H1 (cell line): ENCODE measurements around the gene ADGRL3. TPM values are rescaled to one million over a fixed set of nuclear protein-coding genes. Genes with fewer than 3 reads are reported as not detected.

Experiments used
- CTCF ChIA-PET: fragments of 300-600 bp; sonication (Branson Sonifier 250); formaldehyde crosslinking; loops from one replicate; lab custom pipeline; 2021; ENCODE audit not compliant: partially characterized antibody; lab: Charles Lee
- POLR2A ChIA-PET: fragments of 300-600 bp; sonication (Branson Sonifier 250); formaldehyde crosslinking; loops from one replicate; lab custom pipeline; 2021; ENCODE audit warnings: inconsistent platforms; ENCODE audit not compliant: partially characterized antibody; lab: Charles Lee
- DNase-seq, 2 experiments: peaks; one replicate each; pipeline versions ENCODE4 v3.0.0 to v3.0.0-alpha.2; 2010 to 2022; ENCODE audit warnings: low spot score in 2 of 2, low read depth in 1 of 2, mixed read lengths in 1 of 2
- FAIRE-seq: peaks from 2 replicates; lab custom pipeline; 2011; peaks lifted over from hg19 to GRCh38; lab: Jason Lieb, UNC
- H2AFZ ChIP-seq: 2 replicates; pipeline ENCODE4 v1.8.1; 2012; ENCODE audit warnings: low read length, inconsistent platforms
- H2AK5ac ChIP-seq: 2 replicates; pipeline ENCODE4 v1.6.1; 2013; ENCODE audit warnings: low read depth, low read length
- H2BK120ac ChIP-seq: replicated peaks from 2 replicates; pipeline ENCODE3; 2013; ENCODE audit warnings: low read depth, low read length, inconsistent platforms
- H2BK12ac ChIP-seq: 2 replicates; pipeline ENCODE4 v1.6.1; 2013; ENCODE audit warnings: low read depth, low read length
- H2BK15ac ChIP-seq: 2 replicates; pipeline ENCODE4 v1.6.1; 2013; ENCODE audit warnings: low read length
- H2BK20ac ChIP-seq: 2 replicates; pipeline ENCODE4 v1.6.1; 2013; ENCODE audit warnings: low read length
- H2BK5ac ChIP-seq: 2 replicates; pipeline ENCODE4 v1.6.1; 2013; ENCODE audit warnings: low read depth, low read length
- H3K14ac ChIP-seq: 2 replicates; pipeline ENCODE4 v1.6.1; 2013; ENCODE audit warnings: inconsistent platforms; ENCODE audit not compliant: insufficient read length
- H3K18ac ChIP-seq: 2 replicates; pipeline ENCODE4 v1.6.1; 2013; ENCODE audit warnings: low read length; ENCODE audit errors: extremely low read depth
- H3K23ac ChIP-seq: 2 replicates; pipeline ENCODE4 v1.6.1; 2013; ENCODE audit warnings: inconsistent platforms; ENCODE audit not compliant: insufficient read length
- H3K23me2 ChIP-seq: 2 replicates; pipeline ENCODE4 v1.6.1; 2013; ENCODE audit warnings: low read depth, low read length
- H3K27ac ChIP-seq: 2 replicates; pipeline ENCODE4 v1.6.1; 2011; ENCODE audit warnings: low read depth, low read length, inconsistent platforms
- H3K27me3 ChIP-seq, 4 experiments: replicated peaks in 1 of 4; 1 replicate in 1 of 4; 2 replicates in 3 of 4; pipeline versions ENCODE4 v1.6.1 to v1.8.1; 2011 to 2013; ENCODE audit warnings: low read length in 3 of 4, mild to moderate bottlenecking in 3 of 4, inconsistent platforms in 2 of 4, mixed read lengths in 2 of 4, moderate library complexity in 1 of 4; ENCODE audit not compliant: control insufficient read depth in 3 of 4, insufficient read depth in 3 of 4; ENCODE audit errors: extremely low read depth in 1 of 4
- H3K36me3 ChIP-seq, 4 experiments: 2 replicates each; pipeline versions ENCODE4 v1.6.1 to v1.8.1; 2011 to 2013; ENCODE audit warnings: mild to moderate bottlenecking in 4 of 4, low read length in 3 of 4, moderate library complexity in 2 of 4, control low read depth in 1 of 4, inconsistent platforms in 1 of 4; ENCODE audit not compliant: insufficient read depth in 4 of 4, control insufficient read depth in 2 of 4
- H3K4ac ChIP-seq: replicated peaks from 2 replicates; pipeline ENCODE3; 2013; ENCODE audit warnings: low read length, low read depth, mixed read lengths, inconsistent platforms; ENCODE audit not compliant: insufficient read length
- H3K4me1 ChIP-seq, 4 experiments: replicated peaks in 1 of 4; 1 replicate in 1 of 4; 2 replicates in 3 of 4; pipeline versions ENCODE4 v1.6.1 to v1.8.1; 2011 to 2013; ENCODE audit warnings: low read length in 3 of 4, inconsistent platforms in 2 of 4, mixed read lengths in 1 of 4; ENCODE audit not compliant: insufficient read depth in 4 of 4, control insufficient read depth in 3 of 4
- H3K4me2 ChIP-seq, 2 experiments: 2 replicates each; pipeline versions ENCODE4 v1.6.1 to v1.8.1; 2011 to 2013; ENCODE audit warnings: low read depth in 2 of 2, low read length in 2 of 2, control low read depth in 1 of 2, inconsistent platforms in 1 of 2, mild to moderate bottlenecking in 1 of 2; ENCODE audit not compliant: insufficient read depth in 1 of 2
- H3K4me3 ChIP-seq, 4 experiments: fragments of 200-600, 300-600 bp in 1 of 4; sonication (generic), shearing (Covaris generic), sonication (Bioruptor Twin) in 1 of 4; 2 replicates each; pipeline versions ENCODE4 v1.5.1 to v1.8.1; 2011 to 2016; ENCODE audit warnings: low read length in 4 of 4, low read depth in 3 of 4, control low read depth in 2 of 4, inconsistent platforms in 2 of 4, mild to moderate bottlenecking in 2 of 4, mixed read lengths in 1 of 4, moderate library complexity in 1 of 4; ENCODE audit not compliant: insufficient read depth in 2 of 4; ENCODE audit errors: extremely low read depth in 1 of 4
- H3K56ac ChIP-seq: replicated peaks from 2 replicates; pipeline ENCODE3; 2013; ENCODE audit warnings: low read depth, mild to moderate bottlenecking, mixed read lengths, low read length, inconsistent platforms; ENCODE audit not compliant: insufficient read length
- H3K79me1 ChIP-seq: 2 replicates; pipeline ENCODE4 v1.6.1; 2013; ENCODE audit warnings: low read depth, low read length, control low read depth
- H3K79me2 ChIP-seq, 2 experiments: 2 replicates each; pipeline versions ENCODE4 v1.6.1 to v1.8.1; 2012 to 2013; ENCODE audit warnings: low read length in 2 of 2, mild to moderate bottlenecking in 2 of 2, inconsistent platforms in 1 of 2; ENCODE audit not compliant: insufficient read depth in 2 of 2, control insufficient read depth in 1 of 2
- H3K9ac ChIP-seq, 4 experiments: replicated peaks in 1 of 4; 1 replicate in 1 of 4; 2 replicates in 3 of 4; pipeline versions ENCODE4 v1.6.1 to v1.8.1; 2011 to 2013; ENCODE audit warnings: low read depth in 3 of 4, low read length in 3 of 4, control low read depth in 2 of 4, mild to moderate bottlenecking in 2 of 4, moderate library complexity in 2 of 4, inconsistent platforms in 1 of 4; ENCODE audit errors: extremely low read depth in 1 of 4
- H3K9me3 ChIP-seq, 2 experiments: 2 replicates each; pipeline versions ENCODE4 v1.6.1 to v1.8.1; 2012 to 2013; ENCODE audit warnings: mild to moderate bottlenecking in 2 of 2, moderate library complexity in 2 of 2, control low read depth in 1 of 2, inconsistent platforms in 1 of 2, low read depth in 1 of 2, low read length in 1 of 2, mixed read lengths in 1 of 2; ENCODE audit not compliant: insufficient read depth in 2 of 2
- H4K20me1 ChIP-seq, 2 experiments: replicated peaks in 1 of 2; 2 replicates each; pipeline versions ENCODE3 to v1.8.1; 2011 to 2013; ENCODE audit warnings: inconsistent platforms in 2 of 2, low read length in 2 of 2, mild to moderate bottlenecking in 1 of 2; ENCODE audit not compliant: insufficient read depth in 2 of 2, control insufficient read depth in 1 of 2
- H4K5ac ChIP-seq: 2 replicates; pipeline ENCODE4 v1.6.1; 2013; ENCODE audit warnings: low read length, low read depth, mixed read lengths, inconsistent platforms; ENCODE audit not compliant: insufficient read length
- H4K8ac ChIP-seq: 2 replicates; pipeline ENCODE4 v1.8.0; 2013; ENCODE audit warnings: mild to moderate bottlenecking, moderate library complexity, low read length, inconsistent platforms; ENCODE audit not compliant: insufficient read depth; ENCODE audit errors: extremely low read depth
- H4K91ac ChIP-seq: replicated peaks from 2 replicates; pipeline ENCODE3; 2013; ENCODE audit warnings: low read length, mixed read lengths, inconsistent platforms; ENCODE audit not compliant: insufficient read length
- CEBPB ChIP-seq: IDR thresholded peaks from 2 replicates; pipeline ENCODE4 v1.6.1; 2012; ENCODE audit warnings: low read depth, low read length
- KDM1A ChIP-seq: fragments of 200-600, 300-600 bp; sonication (generic); IDR thresholded peaks from 2 replicates; pipeline ENCODE4 v1.7.1; 2016; ENCODE audit warnings: mild to moderate bottlenecking, low read length, borderline replicate concordance
- TEAD4 ChIP-seq: IDR thresholded peaks from 2 replicates; pipeline ENCODE4 v1.6.1; 2012; ENCODE audit warnings: low read depth, low read length, inconsistent platforms, mixed read lengths
- WGBS, 2 experiments: shearing (Covaris generic) in 1 of 2; methylation state at CpG; one replicate each; pipeline versions ENCODE4 v1.1.6 to v1.1.7; 2013 to 2015; ENCODE audit warnings: low lambda C conversion rate in 2 of 2, mixed read lengths in 2 of 2, inconsistent platforms in 1 of 2, low coverage in 1 of 2, missing lambda C conversion rate in 1 of 2; ENCODE audit not compliant: insufficient replicate concordance in 2 of 2, insufficient coverage in 1 of 2, insufficient read length in 1 of 2; ENCODE audit errors: extremely low coverage in 1 of 2, missing lambda C conversion rate in 1 of 2; 5-methylcytosine and 5-hydroxymethylcytosine counted together
- polyA plus RNA-seq, 7 experiments: library from polyadenylated mRNA; depleted of rRNA in 3 of 7; stranded (reverse) in 5 of 7; unstranded in 2 of 7; fragments of >200 nt in 5 of 7; fragments of 200-250 nt in 2 of 7; gene quantifications; 1 replicate in 5 of 7; 2 replicates in 1 of 7; 4 replicates in 1 of 7; pipeline versions ENCODE4 v1.2.1 to v1.2.3, GENCODE V29; 2011 to 2013; ENCODE audit warnings: missing spikeins in 2 of 7, mixed read lengths in 2 of 7
- total RNA-seq: library from RNA; stranded (reverse); fragmentation: NEBNext Ultra II Directional; extraction: Animal tissue kit (Norgen Biotek cat#: 25700); gene quantifications from 2 replicates; pipeline ENCODE4 v1.2.1, GENCODE V29; 2021

ADGRL3 gene
- total and polyA plus RNA-seq, 2 of the 8 experiments (the other 6 are each of a cell fraction or from before 2014, with no cell fraction given) = 6.6 to 13.0 TPM

DNA sequence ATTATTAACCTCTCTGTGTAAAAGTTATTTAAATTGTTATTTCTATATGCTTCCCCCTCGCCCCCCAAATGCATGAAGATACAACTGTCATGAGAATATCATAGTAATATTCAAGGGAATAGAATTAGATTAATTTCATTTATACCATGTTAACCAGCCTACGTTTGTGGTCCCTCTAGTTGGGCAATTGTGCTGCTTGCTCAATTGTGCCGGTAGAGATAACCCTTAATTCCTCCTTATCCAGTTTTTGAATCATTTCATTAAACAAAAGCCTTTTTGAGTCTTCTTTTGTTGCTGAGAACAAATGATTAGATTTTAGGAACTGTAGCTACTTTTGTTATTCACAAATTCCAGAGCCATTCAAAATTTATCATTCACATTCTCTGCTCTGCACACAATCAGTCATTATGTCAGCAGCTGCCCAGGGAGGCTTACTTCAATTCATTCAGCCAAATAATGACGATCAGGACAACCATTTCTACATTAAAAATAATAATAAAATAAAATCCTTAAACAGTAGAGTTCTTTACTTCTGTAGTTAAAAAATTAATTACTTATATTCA is 98.1 kb downstream of the ADGRL3 start:
- CTCF ChIA-PET = no interaction called here
- peak overlapping the region; percentile 60 for H4K5ac ChIP-seq
- no peaks in the 10 kb centered on the region for H3K9me3 ChIP-seq
- 40% methylated on average over 4 of the region's 4 CpGs; no CpG with 5 or more reads in 1 of the 2 experiments for WGBS, 2 experiments
- no peak overlapping the region for H2BK15ac ChIP-seq
- H3K27me3 ChIP-seq = no peaks in the 10 kb centered on the region
- H2BK5ac ChIP-seq = no peak overlapping the region
- H3K4me1 ChIP-seq = peaks cover 0 to 11% (median 2%) of the 10 kb centered on the region in 4 experiments; a peak in 2 of 7 replicates
- no peak overlapping the region for H2BK20ac ChIP-seq
- H3K56ac ChIP-seq = no peak overlapping the region
- POLR2A ChIA-PET = no interaction called here
- no peak overlapping the region for H3K14ac ChIP-seq
- H4K20me1 ChIP-seq = no peaks in the 10 kb centered on the region
- H3K23me2 ChIP-seq = no peaks in the 10 kb centered on the region; the same call in 1 of the 2 replicates
- no peaks in the 10 kb centered on the region for H3K79me1 ChIP-seq
- H3K79me2 ChIP-seq = 0 out of 4 replicates have a peak, but pooled peaks cover 0 to 6% of the 10 kb centered on the region in 2 experiments
- FAIRE-seq = no peak
- H3K18ac ChIP-seq = no peak overlapping the region
- no peak overlapping the region for H3K27ac ChIP-seq
- no peak overlapping the region for H2BK12ac ChIP-seq
- H3K9ac ChIP-seq = no peak overlapping the region
- H2BK120ac ChIP-seq = no peak overlapping the region
- H3K4me3 ChIP-seq = peak overlapping the region in 1 of 4 experiments; percentile 29; a peak in 1 of 8 replicates
- no peaks in the 10 kb centered on the region for H3K36me3 ChIP-seq
- peak in 1 of 2 experiments; percentile 9 for DNase-seq
- no peak overlapping the region for H4K8ac ChIP-seq
- H3K23ac ChIP-seq = no peak overlapping the region
- H3K4me2 ChIP-seq = peak overlapping the region; percentile 11 to 37; a peak in 1 of 4 replicates
- no peak overlapping the region for H4K91ac ChIP-seq
- no peak overlapping the region for H3K4ac ChIP-seq
- no peak for TF ChIP-seq KDM1A
- TF ChIP-seq TEAD4 = 0 out of 2 replicates have a peak, but pooled peaks have one; percentile 43
- peak; percentile 54 for TF ChIP-seq CEBPB
- no peak overlapping the region for H2AK5ac ChIP-seq
- H2AFZ ChIP-seq = no peak overlapping the region
